Endodermal cell (in vitro differentiated cells): ENCODE data around the gene METTL27. TPM values are rescaled to one million over a fixed set of nuclear protein-coding genes. Genes with fewer than 3 reads are reported as not detected.

Experiments used
- DNase-seq: peaks from one replicate; pipeline ENCODE4 v3.0.0-alpha.2; 2017
- H3K27ac ChIP-seq: 2 replicates; pipeline ENCODE4 v1.5.1; 2013; ENCODE audit warnings: mild to moderate bottlenecking, low read depth, low read length, moderate library complexity
- H3K27me3 ChIP-seq: 2 replicates; pipeline ENCODE4 v1.6.1; 2013; ENCODE audit warnings: mild to moderate bottlenecking, low read length, moderate library complexity; ENCODE audit not compliant: insufficient read depth, control insufficient read depth, poor library complexity, severe bottlenecking
- H3K36me3 ChIP-seq: 2 replicates; pipeline ENCODE4 v1.7.0; 2013; ENCODE audit warnings: mild to moderate bottlenecking, low read length, moderate library complexity; ENCODE audit not compliant: control insufficient read depth, insufficient read depth
- H3K4me1 ChIP-seq: one replicate; pipeline ENCODE4 v1.7.0; 2013; ENCODE audit warnings: low read length; ENCODE audit not compliant: control insufficient read depth, insufficient read depth
- H3K4me3 ChIP-seq: 2 replicates; pipeline ENCODE4 v1.5.1; 2013; ENCODE audit warnings: mild to moderate bottlenecking, low read length, moderate library complexity
- H3K9ac ChIP-seq: 2 replicates; pipeline ENCODE4 v1.6.1; 2013; ENCODE audit warnings: mild to moderate bottlenecking, low read length, moderate library complexity; ENCODE audit not compliant: poor library complexity, severe bottlenecking; ENCODE audit errors: extremely low read depth
- H3K9me3 ChIP-seq: 2 replicates; pipeline ENCODE4 v1.6.1; 2013; ENCODE audit warnings: mild to moderate bottlenecking, low read length, moderate library complexity; ENCODE audit not compliant: control insufficient read depth
- H3K27ac Mint-ChIP-seq: 2 replicates; pipeline ENCODE4 v1.8.0; 2020; ENCODE audit warnings: mixed read lengths
- H3K27me3 Mint-ChIP-seq: 2 replicates; pipeline ENCODE4 v1.8.0; 2021; ENCODE audit warnings: mild to moderate bottlenecking, mixed read lengths; ENCODE audit not compliant: insufficient read depth
- H3K36me3 Mint-ChIP-seq: 2 replicates; pipeline ENCODE4 v1.8.0; 2020; ENCODE audit warnings: low read depth, mixed read lengths
- H3K4me1 Mint-ChIP-seq: 2 replicates; pipeline ENCODE4 v1.8.0; 2020; ENCODE audit warnings: mixed read lengths
- H3K4me3 Mint-ChIP-seq: 2 replicates; pipeline ENCODE4 v1.8.0; 2020; ENCODE audit warnings: mild to moderate bottlenecking, moderate library complexity, mixed read lengths
- H3K9me3 Mint-ChIP-seq: 2 replicates; pipeline ENCODE4 v1.8.0; 2020; ENCODE audit warnings: mild to moderate bottlenecking, mixed read lengths
- CTCF ChIP-seq: fragments of 200-600 bp; sonication (generic); conservative IDR thresholded peaks from 2 replicates; pipeline ENCODE4 v1.5.0; 2021; ENCODE audit warnings: antibody characterized with exemption, mild to moderate bottlenecking
- WGBS, 2 experiments: methylation state at CpG; one replicate each; pipeline versions ENCODE4 v1.1.5 to v1.1.7; 2013; ENCODE audit warnings: missing lambda C conversion rate in 2 of 2, mixed read lengths in 1 of 2; ENCODE audit not compliant: insufficient coverage in 1 of 2, insufficient read length in 1 of 2; 5-methylcytosine and 5-hydroxymethylcytosine counted together
- total RNA-seq, 2 donors: library from RNA; stranded (reverse); fragmentation: NEBNext Ultra II Directional in 1 of 2; extraction: Animal tissue kit (Norgen Biotek cat#: 25700) in 1 of 2; gene quantifications; 2 replicates in 1 of 2; 3 replicates in 1 of 2; pipeline ENCODE4 v1.2.1, GENCODE V29; 2021

Gene METTL27
- total RNA-seq, 2 donors from 2014 or later: 20.9 to 22.2 TPM

DNA sequence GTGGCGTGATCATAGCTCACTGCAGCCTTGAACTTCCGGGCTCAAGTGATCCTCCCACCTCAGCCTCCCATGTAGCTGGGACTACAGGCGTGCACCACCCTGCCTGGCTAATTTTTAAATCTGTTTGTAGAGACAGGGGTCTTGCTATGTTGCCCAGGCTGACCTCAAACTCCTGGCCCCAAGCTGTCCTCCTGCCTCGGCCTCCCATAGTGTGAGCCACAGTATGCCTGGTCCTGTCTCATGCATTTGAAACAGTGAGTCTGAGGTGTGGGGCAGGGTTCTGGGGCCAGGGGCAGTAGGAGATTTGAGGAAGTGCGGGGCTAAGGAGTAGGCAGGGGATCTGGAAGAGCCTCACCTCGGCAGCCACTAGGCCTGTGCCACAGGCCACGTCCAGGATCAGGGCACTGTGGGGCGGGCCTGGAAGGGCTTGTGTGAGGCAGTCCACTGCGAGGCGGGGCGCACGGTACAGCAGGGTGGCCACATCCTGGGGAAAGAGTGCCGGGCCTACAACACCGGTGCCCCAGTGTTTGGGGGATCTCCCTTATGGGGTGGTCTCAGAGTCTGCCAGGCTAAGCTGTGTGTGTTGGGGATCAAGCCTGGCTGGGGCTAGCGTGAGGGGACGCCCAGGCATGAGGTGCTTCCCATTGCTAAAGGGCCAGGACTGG is 1.5 kb downstream of the METTL27 start:
- 93 to 95% methylated on average over 8 to 16 of the region's 16 CpGs for WGBS, 2 experiments
- H3K4me1 Mint-ChIP-seq: peaks cover 10% of the 10 kb centered on the region
- H3K9me3 Mint-ChIP-seq: peaks cover 4% of the 10 kb centered on the region
- no peak for TF ChIP-seq CTCF
- no peak overlapping the region for H3K4me3 ChIP-seq
- H3K4me1 ChIP-seq: no peaks in the 10 kb centered on the region
- H3K9me3 ChIP-seq: no peaks in the 10 kb centered on the region
- no peaks in the 10 kb centered on the region for H3K27me3 ChIP-seq
- H3K36me3 Mint-ChIP-seq: peaks cover 5% of the 10 kb centered on the region
- no peak for DNase-seq
- no peaks in the 10 kb centered on the region for H3K36me3 ChIP-seq
- H3K27ac Mint-ChIP-seq: no peak overlapping the region
- H3K27me3 Mint-ChIP-seq: no peaks in the 10 kb centered on the region
- no peak overlapping the region for H3K27ac ChIP-seq
- no peak overlapping the region for H3K9ac ChIP-seq
- no peak overlapping the region for H3K4me3 Mint-ChIP-seq

DNA sequence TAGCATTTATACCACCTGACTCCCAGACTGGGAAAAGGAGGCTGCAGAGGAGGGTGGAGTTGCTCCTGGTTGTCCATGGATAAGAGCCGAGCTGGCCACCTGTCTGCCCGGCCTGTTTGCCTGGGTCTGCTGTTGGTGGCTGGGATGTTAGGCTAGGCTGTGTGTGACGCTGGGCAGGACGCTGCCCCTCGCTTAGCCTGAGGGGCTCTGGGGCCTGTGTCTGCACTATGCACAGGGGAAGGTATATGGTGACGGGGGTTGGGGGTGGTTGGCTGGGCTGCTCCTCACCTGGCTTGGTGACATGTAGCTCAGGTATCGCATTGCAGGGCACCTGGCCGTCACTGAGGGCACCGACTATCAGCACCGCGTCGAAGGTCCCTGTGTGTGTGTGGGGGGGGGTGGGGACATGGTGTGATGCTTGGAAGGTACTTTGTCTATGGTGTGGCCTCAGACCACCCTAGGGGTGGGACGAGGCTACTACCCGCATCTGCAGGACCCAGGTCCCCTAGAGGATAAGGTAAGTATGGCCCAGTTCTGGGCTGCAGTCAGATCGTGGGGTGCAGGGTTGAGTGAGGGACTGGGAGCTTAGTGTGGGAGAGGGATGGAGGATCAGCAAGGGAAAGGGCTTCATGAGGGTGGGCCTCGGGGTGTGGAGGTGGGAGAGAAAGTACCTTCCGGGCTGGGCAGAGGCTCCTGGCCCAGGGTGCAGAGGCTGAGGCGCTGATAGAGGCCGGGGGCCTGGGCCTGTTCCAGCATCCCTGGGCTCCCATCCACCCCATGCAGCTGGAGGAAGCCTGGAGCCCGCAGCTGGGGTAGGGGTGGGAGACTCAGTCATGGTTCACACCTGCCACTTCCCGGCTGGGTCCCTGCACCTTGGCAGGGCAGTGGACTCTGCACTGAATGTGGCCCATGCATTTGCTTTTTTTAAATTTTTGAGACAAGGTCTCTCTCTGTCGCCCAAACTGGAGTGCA is 2.3 kb downstream of the METTL27 start:
- Mint-ChIP-seq H3K27ac (no peak overlapping the region), H3K27me3 (no peaks in the 10 kb centered on the region), H3K4me1 (peaks cover 10% of the 10 kb centered on the region), H3K36me3 (peaks cover 5% of the 10 kb centered on the region), H3K9me3 (peaks cover 4% of the 10 kb centered on the region), H3K4me3 (no peak overlapping the region)
- Histone ChIP-seq H3K9me3 (no peaks in the 10 kb centered on the region), H3K27ac (no peak overlapping the region), H3K36me3 (no peaks in the 10 kb centered on the region), H3K4me3 (no peak overlapping the region), H3K27me3 (no peaks in the 10 kb centered on the region), H3K9ac (no peak overlapping the region), H3K4me1 (no peaks in the 10 kb centered on the region)
- WGBS, 2 experiments: 93 to 94% methylated on average over 7 to 22 of the region's 22 CpGs
- peak; percentile 74 for TF ChIP-seq CTCF
- DNase-seq: peak; percentile 73

DNA sequence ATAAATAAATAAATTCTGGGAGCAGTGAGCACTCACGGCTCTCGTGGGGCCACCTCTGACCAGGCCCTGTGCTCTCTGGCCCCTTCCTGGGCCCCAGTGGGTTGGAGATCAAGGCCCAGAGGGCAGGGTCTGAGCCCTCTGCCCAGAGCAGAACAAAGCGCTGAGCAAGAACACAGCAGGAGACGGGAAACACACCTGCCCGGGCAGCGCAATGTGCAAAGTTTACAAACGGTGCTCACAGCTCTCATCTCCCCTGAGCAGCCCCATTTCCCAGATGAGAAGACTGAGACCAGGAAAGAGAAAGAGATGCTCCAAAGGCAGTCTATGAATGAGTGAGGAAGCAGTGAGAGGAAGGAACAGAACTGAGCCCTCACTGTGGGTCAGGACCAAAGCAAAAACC is 3.0 kb downstream of the METTL27 start:
- Histone ChIP-seq H3K4me1 (no peaks in the 10 kb centered on the region), H3K4me3 (no peak overlapping the region), H3K36me3 (no peaks in the 10 kb centered on the region), H3K9me3 (no peaks in the 10 kb centered on the region), H3K27ac (no peak overlapping the region), H3K27me3 (no peaks in the 10 kb centered on the region), H3K9ac (no peak overlapping the region)
- Mint-ChIP-seq H3K27me3 (no peaks in the 10 kb centered on the region), H3K4me1 (peaks cover 7% of the 10 kb centered on the region), H3K27ac (no peak overlapping the region), H3K36me3 (peaks cover 8% of the 10 kb centered on the region), H3K4me3 (no peak overlapping the region), H3K9me3 (peaks cover 11% of the 10 kb centered on the region)
- WGBS, 2 experiments: 88 to 95% methylated on average over 4 to 7 of the region's 7 CpGs
- DNase-seq: no peak
- no peak for TF ChIP-seq CTCF
